Islet of Langerhans (tissue), 1 donor: Measurements from ENCODE around the gene TOLLIP.
"Not testable (repeated sequence)": the region's sequence is repeated elsewhere in the genome, so short reads cannot be mapped to it uniquely, and the experiment has no call there.

ENCODE experiments used
- FAIRE-seq: peaks from one replicate; lab custom pipeline; 2011; peaks lifted over from hg19 to GRCh38; lab: Jason Lieb, UNC

Gene TOLLIP

GRCh38 chr11:1343391-1344055, 34.1 kb upstream of the TOLLIP start:
- FAIRE-seq: no peak

GRCh38 chr11:1342946-1343345, 33.5 kb upstream of the TOLLIP start:
- FAIRE-seq: no peak

DNA sequence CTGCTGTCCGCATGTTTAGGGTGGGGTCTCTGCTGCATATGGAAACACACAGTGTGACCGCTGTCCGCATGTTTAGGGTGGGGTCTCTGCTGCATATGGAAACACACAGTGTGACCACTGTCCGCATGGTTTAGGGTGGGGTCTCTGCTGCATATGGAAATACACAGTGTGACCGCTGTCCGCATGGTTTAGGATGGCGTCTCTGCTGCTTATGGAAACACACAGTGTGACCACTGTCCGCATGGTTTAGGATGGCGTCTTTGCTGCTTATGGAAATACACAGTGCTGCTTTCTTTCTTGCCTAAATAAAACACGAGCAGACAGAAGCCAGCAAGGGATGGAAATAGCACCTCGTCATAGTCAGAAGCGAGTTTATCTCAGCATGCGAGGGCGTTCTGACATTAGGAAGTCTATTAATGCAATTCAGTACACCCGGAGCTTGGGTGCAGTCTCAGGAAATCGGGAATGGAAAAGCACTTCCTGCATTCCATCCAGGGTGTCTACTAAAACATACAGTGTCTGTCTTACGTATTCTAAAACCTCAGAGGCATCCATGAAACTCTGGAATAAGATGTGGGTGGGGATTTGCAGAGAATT, 32.6 kb upstream of the TOLLIP start:
- no peak for FAIRE-seq

DNA sequence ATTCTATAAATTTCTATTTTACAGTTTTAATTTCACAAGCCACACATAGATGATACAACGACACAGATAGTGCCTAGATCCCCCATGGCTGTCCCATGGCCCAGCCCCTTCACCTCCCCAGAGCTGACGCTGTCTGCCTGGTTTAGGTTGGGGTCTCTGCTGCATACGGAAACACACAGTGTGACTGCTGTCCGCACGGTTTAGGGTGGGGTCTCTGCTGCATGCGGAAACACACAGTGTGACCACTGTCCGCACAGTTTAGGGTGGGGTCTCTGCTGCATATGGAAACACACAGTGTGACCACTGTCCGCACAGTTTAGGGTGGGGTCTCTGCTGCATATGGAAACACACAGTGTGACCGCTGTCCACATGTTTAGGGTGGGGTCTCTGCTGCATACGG, 31.8 kb upstream of the TOLLIP start:
- FAIRE-seq: not testable (repeated sequence)

DNA sequence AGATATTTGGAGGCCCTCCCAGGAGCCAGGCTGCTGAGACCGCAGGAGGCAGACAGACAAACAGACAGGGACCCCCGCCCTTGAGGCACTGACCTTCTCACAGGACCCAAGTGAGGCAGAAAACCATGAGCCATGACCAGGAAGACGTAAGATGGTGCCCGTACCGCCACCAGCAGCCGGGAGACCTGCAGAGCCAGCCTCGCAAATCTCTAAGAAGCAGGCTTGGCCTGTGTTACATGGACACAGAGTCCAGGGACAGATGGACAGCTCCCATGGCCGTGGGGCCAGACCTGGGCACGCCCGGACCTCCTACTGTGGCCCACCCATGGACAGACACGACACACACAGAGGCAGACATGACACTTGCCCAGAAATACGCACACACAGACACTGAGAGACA, 30.7 kb upstream of the TOLLIP start:
- no peak for FAIRE-seq

- FAIRE-seq: no peak
Measured at GRCh38 chr11:1339066-1339675, 29.7 kb upstream of the TOLLIP start.

DNA sequence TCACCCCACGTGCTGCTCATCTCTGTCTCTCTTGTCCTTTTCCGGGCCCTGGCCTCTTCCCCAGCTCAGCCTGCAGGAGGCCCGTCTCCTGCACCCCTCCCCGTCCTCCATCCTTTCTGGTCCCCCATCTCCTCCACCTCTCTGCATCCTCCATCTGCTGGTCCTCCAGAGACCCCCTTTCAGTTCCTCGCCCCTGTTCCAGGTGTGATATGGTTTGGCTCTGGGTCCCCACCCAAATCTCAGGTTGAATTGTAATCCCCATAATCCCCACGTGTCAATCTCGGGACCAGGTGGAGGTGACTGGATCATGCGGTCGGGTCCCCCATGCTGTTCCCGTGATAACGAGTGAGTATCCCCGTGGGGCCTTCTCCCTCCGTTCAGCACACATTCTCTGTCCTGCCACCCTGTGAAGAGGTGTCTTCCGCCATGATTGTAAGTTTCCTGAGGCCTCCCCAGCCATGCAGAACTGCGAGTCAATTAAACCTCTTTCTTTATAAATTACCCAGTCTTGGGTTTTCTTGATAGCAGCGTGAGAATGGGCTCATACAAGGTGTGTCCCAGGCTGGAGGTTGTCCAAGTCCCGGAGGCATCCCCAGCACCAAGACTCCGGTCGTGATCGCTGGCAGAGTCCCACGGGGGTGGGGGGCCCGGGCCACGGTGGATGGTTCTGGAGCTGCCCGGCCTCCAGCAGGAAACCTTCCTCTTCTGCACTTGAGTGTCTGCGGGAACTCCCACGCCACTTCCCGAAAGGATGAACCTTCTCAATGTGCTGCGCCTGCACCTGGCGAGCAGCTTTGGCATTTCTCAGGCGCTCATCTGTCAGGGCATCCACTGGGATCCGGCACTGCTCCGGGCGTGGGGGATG, 29.0 kb upstream of the TOLLIP start:
- no peak for FAIRE-seq

DNA sequence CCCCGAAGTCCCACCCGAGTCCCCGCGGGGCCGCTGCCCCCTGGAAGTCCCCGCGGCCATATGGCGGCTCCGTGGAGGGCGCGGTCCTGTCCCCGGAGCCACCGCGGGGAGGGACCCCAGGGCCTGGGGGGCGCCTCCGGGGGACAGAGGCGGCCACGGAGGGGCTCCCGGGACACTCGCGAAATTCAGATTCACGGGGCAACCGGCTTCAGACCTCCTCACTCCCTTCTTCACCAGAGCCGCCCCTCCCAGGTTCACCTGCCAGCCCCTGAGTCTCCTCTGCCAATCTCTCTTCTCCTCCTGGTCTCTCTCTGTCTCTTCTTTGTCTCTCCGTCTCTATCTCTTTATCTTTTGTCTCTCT, 28.2 kb upstream of the TOLLIP start:
- FAIRE-seq: no peak

- FAIRE-seq: no peak
Measured at GRCh38 chr11:1336836-1337646, 27.6 kb upstream of the TOLLIP start.

GRCh38 chr11:1335811-1336761, 26.7 kb upstream of the TOLLIP start:
- no peak for FAIRE-seq

GRCh38 chr11:1335264-1335810, 25.9 kb upstream of the TOLLIP start:
- no peak for FAIRE-seq

- FAIRE-seq: no peak
Measured at GRCh38 chr11:1333860-1334259, 24.4 kb upstream of the TOLLIP start.

GRCh38 chr11:1333091-1333772, 23.8 kb upstream of the TOLLIP start:
- FAIRE-seq: no peak

DNA sequence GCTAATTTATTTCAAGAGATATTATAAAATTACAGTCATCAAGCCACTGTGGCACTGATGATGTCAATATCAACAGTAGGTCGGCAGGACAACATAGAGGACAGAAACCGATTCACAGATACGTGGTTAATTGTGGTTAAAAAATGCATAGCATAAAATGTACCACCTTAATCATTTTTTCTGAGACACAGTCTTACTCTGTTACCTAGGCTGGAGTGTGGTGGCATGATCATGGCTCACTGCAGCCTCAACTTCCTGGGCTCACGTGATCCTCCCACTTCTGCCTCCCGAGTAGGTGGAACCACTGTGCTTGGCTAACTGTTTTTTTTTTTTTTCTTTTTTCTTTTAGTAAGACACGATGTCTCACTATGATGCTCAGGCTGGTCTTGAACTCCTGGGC, 21.0 kb upstream of the TOLLIP start:
- FAIRE-seq: no peak

GRCh38 chr11:1327064-1327460, 17.6 kb upstream of the TOLLIP start:
- no peak for FAIRE-seq

DNA sequence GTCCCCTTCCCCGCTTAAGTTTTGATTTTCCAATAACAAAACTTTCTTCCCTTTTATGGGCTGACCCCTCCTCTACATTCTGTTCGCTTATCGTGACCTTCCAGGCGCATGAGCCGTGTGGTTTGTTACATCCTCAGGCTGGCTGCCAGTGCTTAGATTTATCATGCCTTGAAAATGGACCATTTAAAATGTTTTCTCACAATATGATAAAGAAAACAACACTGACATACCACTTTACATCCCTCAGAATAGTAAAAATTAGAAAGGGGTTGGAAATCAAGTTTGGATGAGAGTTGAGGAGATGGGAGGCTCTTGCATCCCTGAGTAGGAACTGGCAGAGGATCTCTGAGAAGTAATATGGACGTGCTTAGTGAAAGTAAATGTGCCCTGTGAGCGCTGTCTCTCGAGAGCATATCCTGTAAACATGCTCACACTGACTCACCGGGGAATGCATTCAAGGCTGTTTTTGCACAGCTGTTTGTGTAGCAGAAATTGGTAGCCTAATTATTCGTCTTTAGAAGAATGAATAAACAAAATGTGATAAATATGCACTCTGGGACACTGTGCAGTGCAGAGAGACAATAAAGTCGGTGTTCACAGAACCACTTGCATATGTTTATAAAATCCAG, 17.1 kb upstream of the TOLLIP start:
- no peak for FAIRE-seq

DNA sequence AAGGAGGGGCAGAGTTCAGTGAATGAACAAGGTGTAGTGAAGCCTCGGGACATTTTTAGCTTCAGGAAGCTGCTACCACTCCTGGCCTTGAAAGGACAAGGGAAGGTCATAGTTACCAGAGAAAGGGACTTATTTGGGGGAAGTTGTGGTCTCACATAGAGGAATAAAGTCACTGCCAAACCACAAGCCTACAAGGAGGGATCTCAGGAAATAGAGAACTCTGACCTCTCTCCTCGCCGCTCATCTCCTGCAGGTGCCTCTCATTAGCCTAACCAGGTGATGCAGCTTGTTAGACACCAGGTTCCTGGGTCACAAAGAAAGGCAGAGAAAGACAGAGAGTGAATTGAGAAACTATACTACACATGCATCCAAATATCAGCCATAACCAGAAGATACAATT, 14.3 kb upstream of the TOLLIP start:
- no peak for FAIRE-seq

DNA sequence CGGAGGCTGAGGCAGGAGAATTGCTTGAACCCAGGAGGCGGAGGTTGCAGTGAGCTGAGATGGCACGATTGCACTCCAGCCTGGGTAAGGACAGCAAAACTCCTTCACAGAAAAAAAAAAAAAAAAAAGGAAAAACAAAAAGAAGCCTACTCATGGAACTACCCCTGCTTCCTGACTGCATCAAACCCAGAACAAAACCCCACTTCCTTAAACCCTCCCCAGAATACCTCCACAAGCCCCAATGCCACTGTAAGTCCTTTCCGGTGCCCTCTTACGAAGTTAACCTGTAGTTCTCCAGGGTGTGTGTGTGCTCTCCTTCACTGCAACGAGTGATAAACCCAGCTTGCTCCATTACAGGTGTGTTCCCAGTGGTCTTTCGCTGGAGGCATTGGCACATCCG, 8.6 kb upstream of the TOLLIP start:
- no peak for FAIRE-seq

DNA sequence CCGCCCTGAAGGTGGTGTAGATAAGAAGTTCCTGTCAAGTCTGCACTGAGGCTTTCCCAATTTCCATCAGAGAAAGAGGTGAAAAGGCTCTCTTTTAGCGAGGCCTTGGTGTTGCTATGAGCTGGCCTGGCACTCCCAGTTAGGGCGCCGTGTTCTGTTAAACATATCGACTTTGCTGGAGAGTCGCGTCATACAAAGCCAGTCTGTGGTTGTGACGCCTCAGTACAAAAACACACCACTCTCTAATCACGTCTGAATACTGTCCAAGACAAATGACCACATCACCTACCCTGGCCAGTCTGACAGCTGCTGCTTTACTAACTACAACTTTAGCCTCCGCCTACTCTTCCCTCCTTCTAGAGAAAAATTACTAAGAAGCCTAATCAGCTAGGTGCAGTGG, 8.0 kb upstream of the TOLLIP start:
- FAIRE-seq: no peak
